Dedifferentiated amniotic fluid mesenchymal stem cell (primary cell): ENCODE results near the gene PADI3.
"Not testable (repeated sequence)": the region's sequence is repeated elsewhere in the genome, so short reads cannot be mapped to it uniquely, and the experiment has no call there.

Experiments
- DNase-seq: peaks from one replicate; pipeline ENCODE4 v3.0.0-alpha.2; 2016; ENCODE audit errors: extremely low spot score

The PADI3 gene

DNA sequence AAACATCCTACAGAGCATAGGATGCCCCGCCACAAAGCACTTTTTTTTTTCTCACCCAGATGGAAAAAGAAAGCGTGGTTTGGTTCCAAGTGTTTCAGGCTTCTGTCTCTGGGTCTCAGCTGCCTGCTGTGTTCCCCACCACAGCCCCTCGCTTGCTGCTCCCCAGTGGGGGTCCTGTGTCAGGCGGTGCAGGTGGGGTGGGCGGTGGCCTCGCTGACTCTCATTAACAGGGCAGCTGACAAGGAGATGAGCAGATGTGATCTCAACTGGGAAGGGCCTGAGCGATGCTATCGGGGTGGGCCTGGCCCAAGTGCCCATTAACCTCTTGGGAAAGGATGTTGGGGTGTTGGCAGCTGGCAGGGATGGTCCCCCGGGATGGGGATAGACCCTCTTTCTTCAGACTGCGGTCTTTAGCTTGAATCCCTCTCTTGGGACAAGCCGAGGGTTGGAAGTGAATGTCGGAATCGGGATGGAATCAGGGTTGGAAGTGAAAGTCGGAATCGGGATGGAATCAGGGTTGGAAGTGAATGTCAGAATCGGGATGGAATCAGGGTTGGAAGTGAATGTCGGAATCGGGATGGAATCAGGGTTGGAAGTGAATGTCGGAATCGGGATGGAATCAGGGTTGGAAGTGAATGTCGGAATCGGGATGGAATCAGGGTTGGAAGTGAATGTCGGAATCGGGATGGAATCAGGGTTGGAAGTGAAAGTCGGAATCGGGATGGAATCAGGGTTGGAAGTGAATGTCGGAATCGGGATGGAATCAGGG lies 7.7 kb upstream of the PADI3 start:
- DNase-seq = not testable (repeated sequence)

GRCh38 chr1:17241780-17242074 lies 7.2 kb upstream of the PADI3 start:
- DNase-seq = not testable (repeated sequence)

DNA sequence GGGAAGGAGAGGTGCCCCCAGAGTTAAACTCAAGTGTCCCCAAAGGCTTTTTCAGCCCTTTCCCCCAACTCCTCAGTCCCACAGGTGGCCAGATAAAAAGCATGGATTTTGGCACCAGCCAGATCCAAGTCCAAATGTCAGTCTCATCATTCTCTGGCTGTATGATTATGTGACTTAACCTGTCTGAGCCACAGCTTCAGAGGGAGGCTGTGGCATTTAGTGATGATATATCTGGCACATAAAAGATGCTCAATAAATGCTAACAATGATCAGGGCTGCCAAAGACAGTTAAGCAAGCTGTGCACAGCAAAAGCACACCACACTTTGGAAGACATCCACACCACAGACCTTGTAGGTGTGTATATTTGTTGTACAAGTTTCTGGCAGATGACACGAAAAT lies 5.6 kb upstream of the PADI3 start:
- DNase-seq = no peak

- no peak for DNase-seq
Measured at GRCh38 chr1:17244821-17245740, 3.8 kb upstream of the PADI3 start.

DNA sequence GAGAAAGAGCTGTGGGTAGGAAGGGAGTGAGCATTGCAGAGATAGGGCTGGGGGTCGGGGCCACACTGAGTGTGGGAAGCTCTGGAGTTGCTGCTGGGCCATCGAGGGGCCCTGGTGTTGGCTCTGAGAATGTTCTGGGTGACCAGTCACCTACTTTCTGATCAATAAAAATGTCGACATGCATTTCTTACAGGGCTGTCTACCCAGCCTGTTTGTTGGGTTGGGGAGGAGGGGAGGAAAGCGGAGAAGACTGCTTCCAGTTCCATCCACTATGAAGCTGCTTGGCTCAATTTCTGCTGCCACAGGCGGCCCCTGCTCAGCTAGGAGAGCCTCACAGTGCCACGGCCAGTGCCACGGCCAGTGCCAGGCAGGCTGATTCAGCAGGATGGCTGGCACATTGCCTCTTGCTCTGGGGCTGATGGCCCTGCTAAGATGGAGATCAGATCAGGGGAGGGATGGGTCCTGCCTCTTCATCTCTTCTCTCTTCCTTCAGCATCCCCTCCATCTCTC lies 3.0 kb upstream of the PADI3 start:
- no peak for DNase-seq

- DNase-seq = no peak
Measured at GRCh38 chr1:17246971-17247370, 1.9 kb upstream of the PADI3 start.

DNA sequence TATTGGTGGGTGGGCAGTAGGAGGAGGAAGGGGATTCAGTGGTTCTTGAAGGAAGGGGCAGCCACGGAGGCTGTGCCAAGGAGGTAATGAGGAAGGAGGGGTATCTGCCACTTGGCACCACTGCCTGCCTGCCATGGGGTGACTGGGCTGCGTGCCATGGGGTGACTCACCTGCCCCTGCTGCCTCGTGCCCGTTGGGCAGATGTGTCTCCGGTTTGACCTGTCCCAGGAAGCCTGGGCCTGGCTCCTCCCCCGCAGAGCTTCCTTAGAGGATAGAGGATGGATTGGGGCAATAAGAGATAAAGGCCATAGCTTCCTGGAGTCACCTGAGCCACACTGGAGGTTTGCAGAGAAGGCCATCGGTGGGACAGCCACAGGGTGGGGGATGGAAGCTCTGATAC lies 1.7 kb downstream of the PADI3 start:
- DNase-seq = no peak

DNA sequence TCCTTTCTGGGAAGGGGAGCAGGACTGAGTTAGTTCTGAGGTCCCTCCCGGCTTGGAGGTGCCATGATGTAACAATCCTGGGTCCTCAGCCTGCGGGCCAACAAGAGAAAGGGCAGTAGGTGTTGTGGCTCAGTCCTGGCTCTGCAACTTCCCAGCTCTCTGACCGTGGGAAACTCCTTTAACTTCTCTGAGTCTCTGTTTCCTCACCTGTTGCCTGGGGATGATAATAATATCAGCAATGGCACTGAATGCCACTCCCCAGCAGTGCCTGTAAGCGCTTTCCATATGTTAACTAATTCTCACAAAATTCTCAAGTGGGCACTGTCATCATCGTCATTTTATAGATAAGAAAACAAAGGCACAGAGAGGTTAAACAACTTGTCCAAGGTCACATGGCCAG lies 2.3 kb downstream of the PADI3 start:
- no peak for DNase-seq

DNA sequence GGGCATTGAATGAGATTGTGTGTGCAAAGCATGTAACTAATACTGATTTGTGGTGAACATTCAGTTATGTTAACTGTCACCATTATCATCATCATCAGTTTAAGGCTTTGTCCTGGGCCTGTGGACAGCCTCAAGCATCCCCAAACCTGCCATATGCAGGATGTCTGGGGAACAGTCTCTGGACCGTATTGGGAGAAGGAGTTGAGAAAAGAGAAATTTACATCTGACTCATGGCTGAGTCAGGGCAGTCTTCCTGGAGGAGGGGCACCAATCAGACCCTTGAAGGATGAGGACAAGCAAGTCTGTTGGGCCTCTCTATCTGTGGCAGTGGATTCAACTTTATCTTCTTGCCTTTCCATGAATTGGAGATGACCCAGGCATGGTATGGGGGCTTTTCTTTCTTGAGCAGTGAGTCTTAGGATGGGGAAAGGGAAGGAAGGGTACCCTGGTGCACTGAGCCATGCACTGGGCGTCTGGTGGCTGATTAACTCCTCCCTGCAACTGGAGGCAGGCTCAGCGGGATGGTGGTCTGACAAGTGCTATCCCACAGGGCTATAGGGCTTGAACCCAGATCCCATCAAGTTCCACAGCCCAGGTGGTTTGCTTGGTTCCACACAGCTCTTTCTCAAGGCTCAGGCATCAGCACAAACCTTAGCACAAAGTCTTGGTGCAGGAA lies 2.9 kb downstream of the PADI3 start:
- no peak for DNase-seq

- no peak for DNase-seq
Measured at GRCh38 chr1:17255336-17255735, 6.4 kb downstream of the PADI3 start.

GRCh38 chr1:17258116-17258757 lies 9.3 kb downstream of the PADI3 start:
- no peak for DNase-seq

DNA sequence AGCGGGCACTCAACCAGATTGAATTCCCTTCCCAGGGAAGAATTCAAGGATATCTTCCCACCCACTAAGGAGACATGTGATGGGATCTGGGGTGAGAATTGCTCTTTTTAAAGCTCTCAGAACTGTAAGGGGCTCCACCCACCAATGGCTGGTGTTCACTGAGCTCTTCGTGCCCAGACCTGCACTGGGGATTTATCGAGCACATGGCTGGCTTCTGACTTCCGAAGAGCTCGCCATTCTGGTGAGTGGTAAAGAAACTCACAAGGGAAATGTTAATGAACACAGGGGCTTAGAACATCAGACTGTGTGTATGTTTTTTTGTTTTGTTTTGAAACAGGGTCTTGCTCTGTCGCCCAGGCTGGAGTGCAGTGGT lies 9.8 kb downstream of the PADI3 start:
- DNase-seq = no peak

DNA sequence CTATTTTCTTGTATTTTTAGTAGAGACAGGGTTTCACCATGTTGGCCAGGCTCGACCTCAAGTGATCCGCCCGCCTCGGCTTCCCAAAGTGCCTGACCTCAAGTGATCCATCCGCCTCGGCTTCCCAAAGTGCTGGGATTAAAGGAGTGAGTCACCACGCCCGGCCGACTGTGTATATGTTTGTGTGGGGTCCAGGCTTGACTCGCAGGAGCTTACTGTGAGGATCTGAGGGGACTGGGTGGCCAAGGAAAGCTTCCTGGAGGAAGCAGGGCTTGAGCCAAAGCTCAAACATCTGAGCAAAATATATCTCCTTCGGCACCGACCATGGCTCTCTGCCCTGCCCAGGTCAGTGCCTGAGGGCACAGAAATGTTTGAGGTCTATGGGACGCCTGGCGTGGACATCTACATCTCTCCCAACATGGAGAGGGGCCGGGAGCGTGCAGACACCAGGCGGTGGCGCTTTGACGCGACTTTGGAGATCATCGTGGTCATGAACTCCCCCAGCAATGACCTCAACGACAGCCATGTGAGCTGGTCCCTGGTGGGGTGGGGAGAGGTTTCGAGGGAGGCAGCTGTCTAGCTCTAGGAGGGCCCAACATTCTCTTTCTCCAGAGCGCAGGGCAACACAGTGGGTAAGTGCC lies 10.5 kb downstream of the PADI3 start:
- DNase-seq = no peak

GRCh38 chr1:17260264-17260663 lies 11.4 kb downstream of the PADI3 start:
- DNase-seq = no peak

DNA sequence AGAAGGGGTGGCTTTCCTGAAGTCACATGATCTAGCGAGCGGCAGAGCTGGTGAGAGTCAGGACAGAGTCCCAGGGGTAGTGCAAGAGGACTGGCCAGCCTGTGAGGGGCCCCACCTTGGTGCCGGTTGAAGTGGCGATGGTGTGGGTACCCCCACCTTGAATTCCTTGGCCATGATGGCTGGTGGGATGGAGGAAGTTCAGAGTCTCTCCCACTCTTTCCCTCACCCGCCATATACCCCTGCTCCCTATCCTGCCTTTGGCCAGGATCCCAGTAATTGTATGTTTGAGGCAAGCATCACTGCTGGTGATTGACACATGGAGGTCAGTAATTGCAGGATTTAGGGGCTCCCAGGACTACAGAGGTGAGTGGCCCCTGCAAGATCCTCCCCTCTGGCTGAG lies 11.8 kb downstream of the PADI3 start:
- DNase-seq = no peak

DNA sequence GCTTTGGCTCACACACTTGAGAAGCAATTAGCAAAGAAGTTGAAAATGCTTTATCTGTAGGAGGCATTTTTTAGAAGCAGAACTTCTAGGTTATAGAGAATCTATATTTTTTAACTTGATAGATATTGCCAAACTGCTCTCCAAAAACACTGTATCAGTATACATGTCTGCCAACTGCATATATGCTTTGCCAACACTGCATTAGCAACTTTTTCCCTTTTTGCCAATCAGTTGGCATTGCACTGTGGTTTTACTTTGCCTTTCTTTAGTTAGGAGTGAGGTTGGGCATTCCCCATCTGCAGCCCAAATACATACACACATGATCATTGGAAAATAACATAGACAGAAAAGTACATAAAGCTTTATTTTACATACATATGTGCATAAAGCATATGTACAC lies 15.0 kb downstream of the PADI3 start:
- DNase-seq = no peak

- no peak for DNase-seq
Measured at GRCh38 chr1:17264470-17264869, 15.6 kb downstream of the PADI3 start.

- DNase-seq = no peak
Measured at GRCh38 chr1:17265162-17265561, 16.3 kb downstream of the PADI3 start.

DNA sequence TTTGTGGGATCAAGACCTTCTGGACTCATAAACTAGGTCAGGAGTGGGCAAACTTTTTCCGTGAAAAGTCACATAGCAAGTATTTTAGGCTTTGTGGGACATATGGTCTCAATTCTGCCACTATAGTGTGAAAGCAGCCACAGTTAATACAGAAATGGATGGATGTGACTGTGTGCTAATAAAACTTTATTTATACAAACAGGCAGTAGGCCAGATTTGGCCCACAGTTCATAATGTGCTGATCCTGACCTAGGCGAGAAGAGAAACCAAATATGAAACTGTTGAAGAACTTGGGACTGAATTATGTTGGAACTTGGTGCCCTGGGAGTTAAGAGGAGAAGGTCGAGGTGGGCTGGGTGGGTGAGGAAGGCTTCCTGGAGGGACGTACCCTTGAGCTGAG lies 17.1 kb downstream of the PADI3 start:
- DNase-seq = no peak

- DNase-seq = no peak
Measured at GRCh38 chr1:17270891-17271765, 22.2 kb downstream of the PADI3 start.

DNA sequence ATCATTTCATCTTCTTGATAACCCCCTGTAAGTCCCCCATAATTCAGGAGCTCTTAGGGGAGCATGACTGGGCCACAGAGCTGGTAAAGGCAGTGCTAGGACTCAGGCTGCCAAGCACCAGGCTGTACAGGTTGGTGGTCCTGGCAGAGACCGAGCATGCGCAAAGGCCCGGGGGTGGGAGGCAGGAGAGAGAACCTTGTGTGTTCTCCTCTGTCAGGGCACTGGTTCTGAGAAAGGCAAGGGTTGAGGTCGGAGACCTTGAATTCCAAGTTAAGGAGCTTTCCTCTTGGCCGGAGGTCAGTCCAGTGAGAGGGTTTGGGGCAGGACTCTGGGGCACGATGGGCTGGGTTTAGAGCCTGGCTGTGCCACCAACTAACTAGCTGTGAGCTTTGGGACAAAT lies 23.2 kb downstream of the PADI3 start:
- no peak for DNase-seq
